GM12878 (cell line): ENCODE measurements around the gene SLC37A2. TPM values are rescaled to one million over a fixed set of nuclear protein-coding genes. Genes with fewer than 3 reads are reported as not detected.

Experiments used
- ATAC-seq: fragments of 200-7000 bp; cut with Tn5 transposase; 3 replicates; pipeline ENCODE4 v1.9.1; 2020; ENCODE audit warnings: mild to moderate bottlenecking, moderate library complexity
- BruUV-seq: library from RNA; stranded (reverse); fragments of 400-500 nt; replicated peaks from 2 replicates; lab custom pipeline; 2021; lab: Mats Ljungman, UMichigan
- CTCF ChIA-PET: fragments of 300-600 bp; sonication (Branson Sonifier 250); formaldehyde crosslinking; extraction: SDS; loops from one replicate; lab custom pipeline; 2021; ENCODE audit warnings: inconsistent platforms; lab: Yijun Ruan, JAX
- POLR2A ChIA-PET: fragments of 350-600 bp; formaldehyde crosslinking; extraction: SDS; loops from one replicate; lab custom pipeline; 2021; ENCODE audit warnings: inconsistent platforms; lab: Charles Lee
- RAD21 ChIA-PET: fragments of 300-600 bp; sonication (Branson Sonifier 250); formaldehyde crosslinking; loops from one replicate; lab custom pipeline; 2023; ENCODE audit warnings: antibody characterized with exemption; ENCODE audit not compliant: unreplicated experiment; lab: Charles Lee
- SMC1A ChIA-PET: fragments of 300-600 bp; sonication (Branson Sonifier 250); formaldehyde crosslinking; loops from one replicate; lab custom pipeline; 2023; ENCODE audit not compliant: unreplicated experiment, uncharacterized antibody; lab: Charles Lee
- DNase-seq: peaks from one replicate; pipeline ENCODE4 v3.0.0-alpha.2; 2011; ENCODE audit warnings: low read depth, low spot score
- FAIRE-seq: peaks from 3 replicates; lab custom pipeline; 2011; peaks lifted over from hg19 to GRCh38; lab: Jason Lieb, UNC
- H2AFZ ChIP-seq: 2 replicates; pipeline ENCODE4 v1.6.0; 2011; ENCODE audit warnings: low read depth, low read length, control low read depth; ENCODE audit not compliant: control insufficient read depth
- H3K27ac ChIP-seq: 2 replicates; pipeline ENCODE4 v1.5.1; 2011; ENCODE audit warnings: control low read depth; ENCODE audit not compliant: control insufficient read depth, insufficient read depth
- H3K27me3 ChIP-seq, 2 experiments: replicated peaks in 1 of 2; 2 replicates each; pipeline versions ENCODE4 v1.6.0 to v1.6.1; 2011; ENCODE audit warnings: low read length in 1 of 2; ENCODE audit not compliant: control insufficient read depth in 2 of 2, insufficient read depth in 2 of 2
- H3K36me3 ChIP-seq, 2 experiments: 2 replicates each; pipeline ENCODE4 v1.5.1; 2011; ENCODE audit warnings: low read length in 1 of 2; ENCODE audit not compliant: control insufficient read depth in 2 of 2, insufficient read depth in 2 of 2
- H3K4me1 ChIP-seq: 2 replicates; pipeline ENCODE4 v1.6.1; 2011; ENCODE audit warnings: mild to moderate bottlenecking, low read length, moderate library complexity, mixed read lengths; ENCODE audit not compliant: control insufficient read depth, insufficient read depth
- H3K4me2 ChIP-seq: 2 replicates; pipeline ENCODE4 v1.6.0; 2011; ENCODE audit warnings: control low read depth; ENCODE audit not compliant: control insufficient read depth, insufficient read depth
- H3K4me3 ChIP-seq: fragments of 200-600 bp; sonication (generic); 2 replicates; pipeline ENCODE4 v1.5.1; 2016
- H3K79me2 ChIP-seq: 2 replicates; pipeline ENCODE4 v1.6.0; 2011; ENCODE audit warnings: low read length; ENCODE audit not compliant: control insufficient read depth, insufficient read depth
- H3K9ac ChIP-seq: 2 replicates; pipeline ENCODE4 v1.8.0; 2011; ENCODE audit warnings: low read length, control low read depth, mixed read lengths; ENCODE audit not compliant: control insufficient read depth, insufficient read depth
- H3K9me3 ChIP-seq: replicated peaks from 3 replicates; pipeline ENCODE4 v1.5.1; 2011; ENCODE audit warnings: mild to moderate bottlenecking, low read length; ENCODE audit not compliant: control insufficient read depth, insufficient read depth
- H4K20me1 ChIP-seq: 2 replicates; pipeline ENCODE4 v1.6.0; 2011; ENCODE audit not compliant: control insufficient read depth, insufficient read depth
- CREB1 ChIP-seq: IDR thresholded peaks from 2 replicates; pipeline ENCODE4 v1.6.1; 2012; ENCODE audit warnings: low read depth, mild to moderate bottlenecking, inconsistent platforms
- CTCF ChIP-seq, 3 experiments: IDR thresholded peaks in 2 of 3; conservative IDR thresholded peaks in 1 of 3; 2 replicates each; pipeline ENCODE4 v1.5.1; 2011; ENCODE audit warnings: low read depth in 3 of 3, low read length in 3 of 3, mild to moderate bottlenecking in 3 of 3, control low read depth in 2 of 3, moderate library complexity in 2 of 3, inconsistent platforms in 1 of 3, mixed read lengths in 1 of 3; ENCODE audit not compliant: control insufficient read depth in 2 of 3, insufficient read depth in 1 of 3; ENCODE audit errors: extremely low read depth in 1 of 3
- IRF5 ChIP-seq: fragments of 450-650 bp; IDR thresholded peaks from 2 replicates; pipeline ENCODE4 v1.6.1; 2017; ENCODE audit warnings: borderline replicate concordance
- KAT2A ChIP-seq: conservative IDR thresholded peaks from 2 replicates; pipeline ENCODE4 v1.6.1; 2011; ENCODE audit warnings: low read depth, low read length; ENCODE audit not compliant: control insufficient read depth
- POU2F2 ChIP-seq: IDR thresholded peaks from 3 replicates; pipeline ENCODE4 v1.6.1; 2011; ENCODE audit warnings: low read depth, mild to moderate bottlenecking, low read length, borderline replicate concordance
- PRDM15 ChIP-seq: fragments of 450-650 bp; formaldehyde crosslinking; IDR thresholded peaks from 2 replicates; pipeline ENCODE4 v1.4.0; 2020; ENCODE audit warnings: mild to moderate bottlenecking, moderate library complexity
- REST ChIP-seq: IDR thresholded peaks from 2 replicates; pipeline ENCODE4 v1.6.1; 2012; ENCODE audit warnings: mild to moderate bottlenecking, low read depth, low read length
- WGBS: methylation state at CpG from one replicate; pipeline ENCODE4 v1.1.6; 2016; ENCODE audit warnings: low lambda C conversion rate; ENCODE audit not compliant: insufficient replicate concordance, insufficient coverage; ENCODE audit errors: missing lambda C conversion rate; 5-methylcytosine and 5-hydroxymethylcytosine counted together
- in situ Hi-C: fragments of 300-500 bp; cut with MboI; formaldehyde crosslinking; loops from 9 replicates; pipeline ENCODE4 v1.14.3; 2018; ENCODE audit warnings: mixed read lengths
- intact Hi-C: fragments of 100-400 bp; cut with micrococcal nuclease; formaldehyde crosslinking; loops from one replicate; pipeline ENCODE4 v1.14.2; 2022; ENCODE audit not compliant: unreplicated experiment
- polyA plus RNA-seq, 11 experiments: library from polyadenylated mRNA; depleted of rRNA in 4 of 11; unstranded in 6 of 11; stranded (reverse) in 5 of 11; fragments of >200 nt; fragmentation: Nextera tagmentation in 4 of 11; fragmentation: Illumina TruSeq in 1 of 11; extraction: Ambion mirVana in 4 of 11; extraction: Trizol in 1 of 11; gene quantifications; 1 replicate in 1 of 11; 2 replicates in 10 of 11; pipeline versions ENCODE4 v1.2.1 to v1.2.3, GENCODE V29; 2011 to 2016; ENCODE audit warnings: inconsistent platforms in 2 of 11, missing spikeins in 2 of 11, low read depth in 1 of 11
- total RNA-seq, 4 experiments: library from RNA; depleted of rRNA in 3 of 4; stranded (reverse); fragments of >200 nt in 3 of 4; fragmentation: Illumina TruSeq in 1 of 4; extraction: Trizol in 1 of 4; gene quantifications; 2 replicates each; pipeline versions ENCODE4 v1.2.1 to v1.2.3, GENCODE V29; 2013 to 2021

SLC37A2 gene
- total and polyA plus RNA-seq, 10 of the 15 experiments (the other 5 are each of a cell fraction or from before 2014, with no cell fraction given) = 0.26 to 9.8 (median 2.0) TPM

GRCh38 chr11:125061281-125061680, 1.8 kb upstream of the SLC37A2 start (continued):
- TF ChIP-seq REST (no peak), POU2F2 (no peak)

GRCh38 chr11:125062218-125062930, 731 bp upstream of the SLC37A2 start:
- no peaks in the 10 kb centered on the region; a peak in 1 of 4 replicates for H3K27me3 ChIP-seq
- H3K9me3 ChIP-seq = no peaks in the 10 kb centered on the region
- H2AFZ ChIP-seq = peak overlapping the region; percentile 73
- SMC1A ChIA-PET = interaction anchor here (1.5 to 3.0 kb wide), 5 partner anchors 8 to 80 kb away, joined by 3 to 36 read pairs (median 8); partner anchors contain the start of gene TMEM218
- no peak overlapping the region for H3K27ac ChIP-seq
- FAIRE-seq (no peak), ATAC-seq (no peak; the same call in 2 of the 3 replicates), DNase-seq (no peak)
- no TSS peak for BruUV-seq
- POLR2A ChIA-PET = interaction anchor here (0.9 to 2.1 kb wide), 5 partner anchors 9 to 48 kb away, joined by 3 to 42 read pairs (median 11); partner anchors contain the start of gene TMEM218
- H3K4me3 ChIP-seq = peak overlapping the region; percentile 77
- H3K79me2 ChIP-seq = no peaks in the 10 kb centered on the region
- intact Hi-C loops (loop anchor here (2.0 to 5.0 kb wide), 2 partner anchors 80 to 104 kb away; no protein-coding TSS in a partner anchor), in situ Hi-C loops (no loop called here)
- peak overlapping the region; percentile 93 for H3K4me2 ChIP-seq
- RAD21 ChIA-PET = interaction anchor here (1.4 to 2.7 kb wide), 4 partner anchors 10 to 80 kb away, joined by 5 to 44 read pairs (median 7); partner anchors contain the start of gene TMEM218
- H3K4me1 ChIP-seq = peaks cover 4% of the 10 kb centered on the region; the same call in 1 of the 2 replicates
- no peaks in the 10 kb centered on the region for H3K36me3 ChIP-seq
- H4K20me1 ChIP-seq = no peaks in the 10 kb centered on the region
- H3K9ac ChIP-seq = peak overlapping the region; percentile 62
- WGBS = 61% methylated on average over 14 of the region's 19 CpGs
- CTCF ChIA-PET = interaction anchor here (1.2 to 2.1 kb wide), 5 partner anchors 10 to 79 kb away, joined by 4 to 20 read pairs (median 7); partner anchors contain the start of gene TMEM218
- no peak for TF ChIP-seq CTCF (IDR thresholded peaks at IDR 0.05 in 2 of 3, conservative IDR thresholded peaks at IDR 0.05 in 1 of 3; ENCODE audit: control insufficient read depth in 2 of 3, extremely low read depth in 1 of 3, insufficient read depth in 1 of 3, low read depth in 3 of 3, low read length in 3 of 3)
- no peak for TF ChIP-seq CREB1
- no peak for TF ChIP-seq PRDM15
- no peak for TF ChIP-seq IRF5
- no peak for TF ChIP-seq KAT2A
